ENCODE measurements around the gene BTBD7.

DNA sequence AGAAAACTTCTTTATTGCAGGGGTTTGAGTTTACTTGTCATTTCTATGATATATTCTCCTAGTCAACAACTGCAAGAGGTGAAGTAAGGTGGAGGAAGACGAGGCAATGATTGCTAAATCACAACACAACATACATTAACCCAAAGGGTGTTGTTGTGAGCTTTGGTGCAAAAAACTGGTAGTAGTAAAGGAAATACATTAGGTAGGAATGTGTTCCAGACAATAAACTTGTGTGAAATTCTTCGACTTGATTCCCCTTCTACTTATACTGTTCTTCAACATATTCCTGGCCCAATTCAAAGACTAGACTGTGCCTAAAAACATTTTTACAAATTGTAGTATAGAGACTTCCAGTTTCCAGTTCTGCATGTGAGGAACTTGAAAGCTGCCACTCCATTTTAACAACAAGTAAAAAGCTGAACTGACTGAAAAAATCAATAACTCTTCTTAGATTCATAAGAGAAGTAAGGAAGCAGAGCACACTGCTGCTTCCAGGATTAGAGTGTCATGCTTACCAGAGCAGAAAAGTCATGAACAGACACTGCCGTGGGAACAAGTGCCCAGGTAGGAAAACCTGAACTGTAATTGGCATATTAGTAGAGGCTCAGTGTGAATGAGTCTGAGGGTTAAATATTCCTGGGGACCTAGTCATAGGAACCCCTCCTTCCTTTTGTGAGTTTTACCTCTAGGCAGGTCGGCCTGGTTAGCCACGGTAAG, 36.3 kb upstream of the BTBD7 start:
- no peak for TF ChIP-seq ISL1 (CRISPR knock-in tag; IDR thresholded peaks at IDR 0.05)
- TF ChIP-seq, protein P1, sequence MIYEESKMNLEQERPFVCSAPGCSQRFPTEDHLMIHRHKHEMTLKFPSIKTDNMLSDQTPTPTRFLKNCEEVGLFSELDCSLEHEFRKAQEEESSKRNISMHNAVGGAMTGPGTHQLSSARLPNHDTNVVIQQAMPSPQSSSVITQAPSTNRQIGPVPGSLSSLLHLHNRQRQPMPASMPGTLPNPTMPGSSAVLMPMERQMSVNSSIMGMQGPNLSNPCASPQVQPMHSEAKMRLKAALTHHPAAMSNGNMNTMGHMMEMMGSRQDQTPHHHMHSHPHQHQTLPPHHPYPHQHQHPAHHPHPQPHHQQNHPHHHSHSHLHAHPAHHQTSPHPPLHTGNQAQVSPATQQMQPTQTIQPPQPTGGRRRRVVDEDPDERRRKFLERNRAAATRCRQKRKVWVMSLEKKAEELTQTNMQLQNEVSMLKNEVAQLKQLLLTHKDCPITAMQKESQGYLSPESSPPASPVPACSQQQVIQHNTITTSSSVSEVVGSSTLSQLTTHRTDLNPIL (CRISPR knock-in tag; IDR thresholded peaks at IDR 0.05; ENCODE audit: low read depth) = no peak
- TF ChIP-seq ZNF70 (CRISPR knock-in tag; IDR thresholded peaks at IDR 0.05) = no peak
- TF ChIP-seq, protein P2, sequence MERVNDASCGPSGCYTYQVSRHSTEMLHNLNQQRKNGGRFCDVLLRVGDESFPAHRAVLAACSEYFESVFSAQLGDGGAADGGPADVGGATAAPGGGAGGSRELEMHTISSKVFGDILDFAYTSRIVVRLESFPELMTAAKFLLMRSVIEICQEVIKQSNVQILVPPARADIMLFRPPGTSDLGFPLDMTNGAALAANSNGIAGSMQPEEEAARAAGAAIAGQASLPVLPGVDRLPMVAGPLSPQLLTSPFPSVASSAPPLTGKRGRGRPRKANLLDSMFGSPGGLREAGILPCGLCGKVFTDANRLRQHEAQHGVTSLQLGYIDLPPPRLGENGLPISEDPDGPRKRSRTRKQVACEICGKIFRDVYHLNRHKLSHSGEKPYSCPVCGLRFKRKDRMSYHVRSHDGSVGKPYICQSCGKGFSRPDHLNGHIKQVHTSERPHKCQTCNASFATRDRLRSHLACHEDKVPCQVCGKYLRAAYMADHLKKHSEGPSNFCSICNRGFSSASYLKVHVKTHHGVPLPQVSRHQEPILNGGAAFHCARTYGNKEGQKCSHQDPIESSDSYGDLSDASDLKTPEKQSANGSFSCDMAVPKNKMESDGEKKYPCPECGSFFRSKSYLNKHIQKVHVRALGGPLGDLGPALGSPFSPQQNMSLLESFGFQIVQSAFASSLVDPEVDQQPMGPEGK (CRISPR knock-in tag; IDR thresholded peaks at IDR 0.05; ENCODE audit: borderline replicate concordance) = no peak
- no peak for TF ChIP-seq ZNF8 (CRISPR knock-in tag; IDR thresholded peaks at IDR 0.05)
- TF ChIP-seq, protein P3, sequence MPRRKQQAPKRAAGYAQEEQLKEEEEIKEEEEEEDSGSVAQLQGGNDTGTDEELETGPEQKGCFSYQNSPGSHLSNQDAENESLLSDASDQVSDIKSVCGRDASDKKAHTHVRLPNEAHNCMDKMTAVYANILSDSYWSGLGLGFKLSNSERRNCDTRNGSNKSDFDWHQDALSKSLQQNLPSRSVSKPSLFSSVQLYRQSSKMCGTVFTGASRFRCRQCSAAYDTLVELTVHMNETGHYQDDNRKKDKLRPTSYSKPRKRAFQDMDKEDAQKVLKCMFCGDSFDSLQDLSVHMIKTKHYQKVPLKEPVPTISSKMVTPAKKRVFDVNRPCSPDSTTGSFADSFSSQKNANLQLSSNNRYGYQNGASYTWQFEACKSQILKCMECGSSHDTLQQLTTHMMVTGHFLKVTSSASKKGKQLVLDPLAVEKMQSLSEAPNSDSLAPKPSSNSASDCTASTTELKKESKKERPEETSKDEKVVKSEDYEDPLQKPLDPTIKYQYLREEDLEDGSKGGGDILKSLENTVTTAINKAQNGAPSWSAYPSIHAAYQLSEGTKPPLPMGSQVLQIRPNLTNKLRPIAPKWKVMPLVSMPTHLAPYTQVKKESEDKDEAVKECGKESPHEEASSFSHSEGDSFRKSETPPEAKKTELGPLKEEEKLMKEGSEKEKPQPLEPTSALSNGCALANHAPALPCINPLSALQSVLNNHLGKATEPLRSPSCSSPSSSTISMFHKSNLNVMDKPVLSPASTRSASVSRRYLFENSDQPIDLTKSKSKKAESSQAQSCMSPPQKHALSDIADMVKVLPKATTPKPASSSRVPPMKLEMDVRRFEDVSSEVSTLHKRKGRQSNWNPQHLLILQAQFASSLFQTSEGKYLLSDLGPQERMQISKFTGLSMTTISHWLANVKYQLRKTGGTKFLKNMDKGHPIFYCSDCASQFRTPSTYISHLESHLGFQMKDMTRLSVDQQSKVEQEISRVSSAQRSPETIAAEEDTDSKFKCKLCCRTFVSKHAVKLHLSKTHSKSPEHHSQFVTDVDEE (CRISPR knock-in tag; IDR thresholded peaks at IDR 0.05) = no peak
- no peak for TF ChIP-seq ZFP3 (CRISPR knock-in tag; IDR thresholded peaks at IDR 0.05)
- TF ChIP-seq SNAI2 (CRISPR knock-in tag; IDR thresholded peaks at IDR 0.05) = no peak
- TF ChIP-seq RARB (CRISPR knock-in tag; IDR thresholded peaks at IDR 0.05) = no peak
- TF ChIP-seq, protein P4, sequence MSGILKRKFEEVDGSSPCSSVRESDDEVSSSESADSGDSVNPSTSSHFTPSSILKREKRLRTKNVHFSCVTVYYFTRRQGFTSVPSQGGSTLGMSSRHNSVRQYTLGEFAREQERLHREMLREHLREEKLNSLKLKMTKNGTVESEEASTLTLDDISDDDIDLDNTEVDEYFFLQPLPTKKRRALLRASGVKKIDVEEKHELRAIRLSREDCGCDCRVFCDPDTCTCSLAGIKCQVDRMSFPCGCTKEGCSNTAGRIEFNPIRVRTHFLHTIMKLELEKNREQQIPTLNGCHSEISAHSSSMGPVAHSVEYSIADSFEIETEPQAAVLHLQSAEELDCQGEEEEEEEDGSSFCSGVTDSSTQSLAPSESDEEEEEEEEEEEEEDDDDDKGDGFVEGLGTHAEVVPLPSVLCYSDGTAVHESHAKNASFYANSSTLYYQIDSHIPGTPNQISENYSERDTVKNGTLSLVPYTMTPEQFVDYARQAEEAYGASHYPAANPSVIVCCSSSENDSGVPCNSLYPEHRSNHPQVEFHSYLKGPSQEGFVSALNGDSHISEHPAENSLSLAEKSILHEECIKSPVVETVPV (CRISPR knock-in tag; IDR thresholded peaks at IDR 0.05) = no peak
- TF ChIP-seq GLIS3 (CRISPR knock-in tag; IDR thresholded peaks at IDR 0.05) = no peak
- TF ChIP-seq TCF4 (CRISPR knock-in tag; IDR thresholded peaks at IDR 0.05; ENCODE audit: borderline replicate concordance) = no peak
